NK-92 (cell line): ENCODE measurements around the gene GALNTL6.
"Not testable (repeated sequence)": the region's sequence is repeated elsewhere in the genome, so short reads cannot be mapped to it uniquely, and the experiment has no call there.

Experiments used
- DNase-seq: peaks from one replicate; lab custom pipeline; 2025; ENCODE audit not compliant: unreplicated experiment; lab: John Stamatoyannopoulos, UW

GALNTL6 gene

GRCh38 chr4:172844556-172844955 is 1031.4 kb downstream of the GALNTL6 start:
- no peak for DNase-seq

- DNase-seq: no peak
Measured at GRCh38 chr4:172845281-172845680, 1032.1 kb downstream of the GALNTL6 start.

- DNase-seq: no peak
Measured at GRCh38 chr4:172850838-172851237, 1037.6 kb downstream of the GALNTL6 start.

- no peak for DNase-seq
Measured at GRCh38 chr4:172851534-172851933, 1038.3 kb downstream of the GALNTL6 start.

- DNase-seq: no peak
Measured at GRCh38 chr4:172857026-172857425, 1043.8 kb downstream of the GALNTL6 start.

GRCh38 chr4:172858731-172859230 is 1045.6 kb downstream of the GALNTL6 start:
- no peak for DNase-seq

- DNase-seq: no peak
Measured at GRCh38 chr4:172865103-172865502, 1051.9 kb downstream of the GALNTL6 start.

- DNase-seq: no peak
Measured at GRCh38 chr4:172865531-172866127, 1052.4 kb downstream of the GALNTL6 start.

- no peak for DNase-seq
Measured at GRCh38 chr4:172866421-172866820, 1053.2 kb downstream of the GALNTL6 start.

- DNase-seq: no peak
Measured at GRCh38 chr4:172867835-172868234, 1054.6 kb downstream of the GALNTL6 start.

- DNase-seq: no peak
Measured at GRCh38 chr4:172868271-172868670, 1055.1 kb downstream of the GALNTL6 start.

GRCh38 chr4:172869621-172870268 is 1056.5 kb downstream of the GALNTL6 start:
- DNase-seq: no peak

- no peak for DNase-seq
Measured at GRCh38 chr4:172871381-172871780, 1058.2 kb downstream of the GALNTL6 start.

GRCh38 chr4:172874944-172875343 is 1061.7 kb downstream of the GALNTL6 start:
- no peak for DNase-seq

- no peak for DNase-seq
Measured at GRCh38 chr4:172876394-172876793, 1063.2 kb downstream of the GALNTL6 start.

- no peak for DNase-seq
Measured at GRCh38 chr4:172881645-172882044, 1068.4 kb downstream of the GALNTL6 start.

GRCh38 chr4:172887358-172887757 is 1074.2 kb downstream of the GALNTL6 start:
- DNase-seq: not testable (repeated sequence)

GRCh38 chr4:172887959-172888358 is 1074.8 kb downstream of the GALNTL6 start:
- no peak for DNase-seq

GRCh38 chr4:172892300-172892699 is 1079.1 kb downstream of the GALNTL6 start:
- DNase-seq: no peak

- DNase-seq: no peak
Measured at GRCh38 chr4:172895699-172896098, 1082.5 kb downstream of the GALNTL6 start.

- no peak for DNase-seq
Measured at GRCh38 chr4:172897046-172897445, 1083.8 kb downstream of the GALNTL6 start.

- no peak for DNase-seq
Measured at GRCh38 chr4:172898715-172899114, 1085.5 kb downstream of the GALNTL6 start.

- no peak for DNase-seq
Measured at GRCh38 chr4:172899861-172900260, 1086.7 kb downstream of the GALNTL6 start.
